Ramos (cell line): Measurements from ENCODE around the gene SCAP.

Experiments
- in situ Hi-C: fragments of 300-500 bp; cut with MboI; formaldehyde crosslinking; loops from one replicate; pipeline ENCODE4 v1.14.3; 2022; ENCODE audit warnings: low sequenced_read_pairs; ENCODE audit not compliant: unreplicated experiment

SCAP gene

GRCh38 chr3:47419083-47420043, 56.4 kb downstream of the SCAP start:
- in situ Hi-C loops = loop anchor here (5.0 to 10.0 kb wide), 2 partner anchors 93 to 375 kb away; partner anchors contain the start of gene ELP6

- in situ Hi-C loops = no loop called here
Measured at GRCh38 chr3:47418167-47419082, 57.3 kb downstream of the SCAP start.

DNA sequence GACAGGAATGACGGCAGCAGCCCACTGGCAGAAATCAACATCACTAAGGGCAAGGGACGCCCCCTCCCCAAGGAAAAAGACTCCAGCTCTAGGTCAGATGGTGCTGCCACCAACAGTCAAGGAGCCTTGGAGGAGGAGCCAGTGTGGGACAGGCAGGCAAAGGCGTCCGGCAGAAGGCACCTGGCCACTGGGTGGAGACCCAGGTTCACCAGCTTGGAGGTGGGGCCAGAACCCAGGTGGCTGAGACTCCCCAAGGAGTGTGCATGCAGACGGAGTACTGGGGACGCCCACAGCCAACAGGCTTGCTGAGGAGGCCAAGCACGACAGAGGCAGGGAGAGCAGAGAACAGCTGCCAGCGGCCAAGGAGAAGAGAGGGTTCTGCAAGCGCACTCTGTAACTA, 59.7 kb downstream of the SCAP start:
- in situ Hi-C loops = no loop called here

DNA sequence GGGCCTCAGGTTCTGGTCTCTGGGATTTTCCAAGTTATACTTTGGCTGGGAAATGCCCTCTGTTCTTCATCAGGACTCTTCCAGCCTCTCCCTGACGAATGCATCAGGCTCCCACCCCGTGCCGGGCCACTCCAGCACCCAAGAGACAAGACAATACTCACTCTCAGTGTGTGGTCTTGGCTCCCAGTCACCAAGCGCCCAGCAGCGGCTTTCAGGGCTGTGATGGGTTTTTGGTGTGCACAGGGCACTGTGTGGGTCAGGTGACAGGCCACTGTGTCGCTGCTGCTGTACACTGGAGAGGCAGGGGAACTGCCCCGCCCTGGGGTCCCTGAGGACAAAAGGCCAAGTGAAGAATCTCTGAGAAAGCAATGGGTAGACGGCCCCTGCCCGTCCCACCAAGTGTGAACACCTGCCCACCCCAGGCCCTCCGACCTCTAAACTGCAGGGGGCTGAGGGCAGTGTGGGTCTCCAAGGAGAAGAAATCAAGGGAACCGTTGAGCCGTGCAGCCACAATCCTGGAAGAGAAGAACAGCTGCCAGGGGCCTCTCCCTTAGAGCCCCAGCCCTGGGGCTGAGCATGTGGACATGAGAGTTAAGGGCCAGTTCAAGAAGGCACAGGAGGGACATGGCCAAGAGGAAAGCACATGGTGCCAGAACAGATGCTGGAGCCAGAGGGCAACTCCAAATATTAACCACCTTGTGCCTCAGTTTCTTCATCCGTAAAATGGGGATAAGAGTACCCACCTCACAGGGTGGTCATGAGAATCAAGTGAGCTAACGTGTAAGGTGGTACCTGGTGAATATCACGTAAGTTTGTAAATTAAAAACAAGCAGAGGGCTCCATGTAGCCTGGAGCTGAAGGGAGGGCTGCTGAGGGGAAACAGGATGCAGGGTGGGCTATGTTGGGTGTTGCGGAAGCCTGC, 60.8 kb downstream of the SCAP start:
- in situ Hi-C loops = no loop called here

DNA sequence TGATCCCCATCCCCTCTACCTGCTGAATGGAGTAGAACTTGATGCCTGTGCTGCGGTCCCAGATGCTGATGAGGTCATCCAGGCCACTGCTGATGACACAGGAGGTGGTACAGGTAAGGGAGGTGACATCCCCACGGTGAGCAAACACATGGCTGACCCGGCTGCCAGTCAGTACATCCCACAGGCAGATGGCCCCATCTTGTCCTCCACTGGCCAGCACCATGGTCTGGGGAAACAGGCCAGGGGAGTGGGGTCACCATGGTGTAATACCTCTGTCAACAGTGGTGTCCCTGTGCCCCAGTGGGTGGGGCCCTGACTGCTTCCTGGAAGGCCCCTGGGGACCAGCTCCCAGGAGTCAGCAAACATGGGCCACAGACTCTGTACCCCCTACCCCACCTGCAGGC, 61.6 kb downstream of the SCAP start:
- in situ Hi-C loops = no loop called here

DNA sequence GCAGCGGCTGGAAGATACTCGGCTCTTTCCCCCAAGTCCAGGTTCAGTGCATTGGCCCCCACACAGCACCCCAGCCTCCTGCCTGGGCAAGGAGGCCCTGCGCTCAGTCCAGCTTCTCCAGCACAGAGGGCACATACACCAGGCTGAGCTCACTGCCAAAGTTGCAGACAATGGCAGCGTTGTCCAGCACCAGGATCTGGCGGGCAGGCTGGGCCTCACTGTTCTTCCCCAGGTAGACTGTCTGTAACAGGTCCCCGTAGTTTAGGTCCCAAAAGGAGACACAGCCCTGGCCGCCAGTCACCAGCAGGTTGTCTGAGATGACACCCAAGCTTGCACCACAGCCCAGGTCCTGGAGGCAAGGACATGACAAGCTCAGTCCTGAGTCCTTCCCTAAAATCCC, 62.0 kb downstream of the SCAP start:
- in situ Hi-C loops = no loop called here

DNA sequence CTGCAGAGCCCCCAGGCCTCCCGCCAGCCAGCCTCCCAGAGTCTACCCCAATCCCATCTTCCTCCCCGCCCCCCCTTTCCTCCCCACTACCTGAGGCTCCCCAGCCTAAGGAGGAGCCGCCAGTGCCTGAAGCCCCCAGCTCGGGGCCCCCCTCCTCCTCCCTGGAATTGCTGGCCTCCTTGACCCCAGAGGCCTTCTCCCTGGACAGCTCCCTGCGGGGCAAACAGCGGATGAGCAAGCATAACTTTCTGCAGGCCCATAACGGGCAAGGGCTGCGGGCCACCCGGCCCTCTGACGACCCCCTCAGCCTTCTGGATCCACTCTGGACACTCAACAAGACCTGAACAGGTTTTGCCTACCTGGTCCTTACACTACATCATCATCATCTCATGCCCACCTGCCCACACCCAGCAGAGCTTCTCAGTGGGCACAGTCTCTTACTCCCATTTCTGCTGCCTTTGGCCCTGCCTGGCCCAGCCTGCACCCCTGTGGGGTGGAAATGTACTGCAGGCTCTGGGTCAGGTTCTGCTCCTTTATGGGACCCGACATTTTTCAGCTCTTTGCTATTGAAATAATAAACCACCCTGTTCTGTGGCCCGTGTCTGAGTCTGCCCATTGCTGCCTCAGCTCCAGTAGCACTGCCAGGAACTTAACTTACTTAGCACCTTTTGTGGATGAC, 62.8 kb downstream of the SCAP start:
- in situ Hi-C loops = no loop called here

GRCh38 chr3:47412453-47412756, 63.3 kb downstream of the SCAP start:
- in situ Hi-C loops = no loop called here

DNA sequence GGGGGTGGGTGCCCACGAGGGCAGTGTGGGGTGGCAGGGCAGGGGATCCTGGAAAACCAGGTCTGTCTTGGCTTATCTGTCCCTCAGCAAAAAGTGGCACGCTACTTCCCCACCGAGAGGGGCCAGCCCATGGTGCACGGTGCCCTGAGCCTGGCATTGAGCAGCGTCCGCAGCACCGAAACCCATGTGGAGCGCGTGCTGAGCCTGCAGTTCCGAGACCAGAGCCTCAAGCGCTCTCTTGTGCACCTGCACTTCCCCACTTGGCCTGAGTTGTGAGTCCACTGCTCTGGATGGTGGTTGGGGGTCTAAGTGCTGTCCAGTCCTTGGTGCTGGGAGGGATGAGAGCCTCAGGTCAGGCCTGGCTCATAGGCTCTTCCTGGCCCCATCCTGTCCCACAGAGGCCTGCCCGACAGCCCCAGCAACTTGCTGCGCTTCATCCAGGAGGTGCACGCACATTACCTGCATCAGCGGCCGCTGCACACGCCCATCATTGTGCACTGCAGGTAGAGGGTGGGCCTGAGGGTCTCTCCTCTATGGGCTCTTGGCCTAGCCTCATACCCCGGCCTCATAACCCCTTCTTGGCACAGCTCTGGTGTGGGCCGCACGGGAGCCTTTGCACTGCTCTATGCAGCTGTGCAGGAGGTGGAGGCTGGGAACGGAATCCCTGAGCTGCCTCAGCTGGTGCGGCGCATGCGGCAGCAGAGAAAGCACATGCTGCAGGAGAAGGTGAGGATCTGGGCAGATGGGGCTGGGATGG, 63.9 kb downstream of the SCAP start:
- in situ Hi-C loops = no loop called here

DNA sequence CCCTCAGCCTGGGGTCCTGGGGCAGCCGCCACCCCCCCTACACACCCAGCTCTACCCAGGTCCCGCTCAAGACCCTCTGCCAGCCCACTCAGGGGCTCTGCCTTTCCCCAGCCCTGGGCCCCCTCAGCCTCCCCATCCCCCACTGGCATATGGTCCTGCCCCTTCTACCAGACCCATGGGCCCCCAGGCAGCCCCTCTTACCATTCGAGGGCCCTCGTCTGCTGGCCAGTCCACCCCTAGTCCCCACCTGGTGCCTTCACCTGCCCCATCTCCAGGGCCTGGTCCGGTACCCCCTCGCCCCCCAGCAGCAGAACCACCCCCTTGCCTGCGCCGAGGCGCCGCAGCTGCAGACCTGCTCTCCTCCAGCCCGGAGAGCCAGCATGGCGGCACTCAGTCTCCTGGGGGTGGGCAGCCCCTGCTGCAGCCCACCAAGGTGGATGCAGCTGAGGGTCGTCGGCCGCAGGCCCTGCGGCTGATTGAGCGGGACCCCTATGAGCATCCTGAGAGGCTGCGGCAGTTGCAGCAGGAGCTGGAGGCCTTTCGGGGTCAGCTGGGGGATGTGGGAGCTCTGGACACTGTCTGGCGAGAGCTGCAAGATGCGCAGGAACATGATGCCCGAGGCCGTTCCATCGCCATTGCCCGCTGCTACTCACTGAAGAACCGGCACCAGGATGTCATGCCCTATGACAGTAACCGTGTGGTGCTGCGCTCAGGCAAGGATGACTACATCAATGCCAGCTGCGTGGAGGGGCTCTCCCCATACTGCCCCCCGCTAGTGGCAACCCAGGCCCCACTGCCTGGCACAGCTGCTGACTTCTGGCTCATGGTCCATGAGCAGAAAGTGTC, 64.7 kb downstream of the SCAP start:
- in situ Hi-C loops = no loop called here

GRCh38 chr3:47410417-47410720, 65.4 kb downstream of the SCAP start:
- in situ Hi-C loops = no loop called here

DNA sequence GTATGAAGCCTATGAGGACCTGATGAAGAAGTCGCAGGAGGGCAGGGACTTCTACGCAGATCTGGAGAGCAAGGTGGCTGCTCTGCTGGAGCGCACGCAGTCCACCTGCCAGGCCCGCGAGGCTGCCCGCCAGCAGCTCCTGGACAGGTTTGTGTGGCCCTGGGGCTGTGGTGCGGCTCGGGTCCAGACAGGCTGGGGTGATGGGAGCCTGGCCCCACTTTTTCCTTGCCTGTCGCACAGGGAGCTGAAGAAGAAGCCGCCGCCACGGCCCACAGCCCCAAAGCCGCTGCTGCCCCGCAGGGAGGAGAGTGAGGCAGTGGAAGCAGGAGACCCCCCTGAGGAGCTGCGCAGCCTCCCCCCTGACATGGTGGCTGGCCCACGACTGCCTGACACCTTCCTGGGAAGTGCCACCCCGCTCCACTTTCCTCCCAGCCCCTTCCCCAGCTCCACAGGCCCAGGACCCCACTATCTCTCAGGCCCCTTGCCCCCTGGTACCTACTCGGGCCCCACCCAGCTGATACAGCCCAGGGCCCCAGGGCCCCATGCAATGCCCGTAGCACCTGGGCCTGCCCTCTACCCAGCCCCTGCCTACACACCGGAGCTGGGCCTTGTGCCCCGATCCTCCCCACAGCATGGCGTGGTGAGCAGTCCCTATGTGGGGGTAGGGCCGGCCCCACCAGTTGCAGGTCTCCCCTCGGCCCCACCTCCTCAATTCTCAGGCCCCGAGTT, 65.9 kb downstream of the SCAP start:
- in situ Hi-C loops = no loop called here

GRCh38 chr3:47409284-47409683, 66.5 kb downstream of the SCAP start:
- in situ Hi-C loops = no loop called here

- in situ Hi-C loops = no loop called here
Measured at GRCh38 chr3:47408839-47409229, 66.9 kb downstream of the SCAP start.

- in situ Hi-C loops = no loop called here
Measured at GRCh38 chr3:47407896-47408838, 67.6 kb downstream of the SCAP start.

- in situ Hi-C loops = no loop called here
Measured at GRCh38 chr3:47407237-47407636, 68.5 kb downstream of the SCAP start.

DNA sequence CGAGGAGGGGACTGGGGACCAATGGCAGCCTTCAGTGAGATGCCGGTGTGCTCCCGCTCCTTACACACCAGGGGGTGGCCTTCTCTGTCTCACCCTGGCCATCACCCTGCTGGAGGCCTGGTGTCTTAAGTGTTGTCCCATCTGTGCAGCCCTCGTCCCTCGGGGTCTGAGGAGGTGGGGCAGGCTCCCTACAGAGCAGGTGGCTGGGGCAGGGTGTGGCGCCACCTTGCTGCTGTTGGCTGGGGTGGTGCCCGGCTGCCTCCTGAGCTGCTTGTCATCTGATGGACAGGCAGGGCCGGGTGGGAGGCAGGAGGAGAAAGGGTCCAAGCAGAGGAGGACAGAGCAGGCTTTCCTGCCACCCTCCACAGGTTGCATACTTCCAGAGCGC, 69.0 kb downstream of the SCAP start:
- in situ Hi-C loops = no loop called here
